GM12878 (cell line): ENCODE data around the gene FUT3.
A peak's percentile ranks its signal among the peaks of the same experiment; 100 is the strongest.

Experiments used
- BCL11A ChIP-seq: IDR thresholded peaks from 2 replicates; pipeline ENCODE4 v1.6.1; 2011; ENCODE audit warnings: low read depth, low read length
- BRCA1 ChIP-seq: IDR thresholded peaks from 2 replicates; pipeline ENCODE4 v1.6.1; 2011; ENCODE audit warnings: low read depth, low read length, improper control_type of control experiment
- CHD2 ChIP-seq: IDR thresholded peaks from 2 replicates; pipeline ENCODE4 v1.6.1; 2011; ENCODE audit warnings: low read depth, low read length, improper control_type of control experiment, borderline replicate concordance
- CTCF ChIP-seq, 3 experiments: IDR thresholded peaks in 2 of 3; conservative IDR thresholded peaks in 1 of 3; 2 replicates each; pipeline ENCODE4 v1.5.1; 2011; ENCODE audit warnings: low read depth in 3 of 3, low read length in 3 of 3, mild to moderate bottlenecking in 3 of 3, control low read depth in 2 of 3, moderate library complexity in 2 of 3, inconsistent platforms in 1 of 3, mixed read lengths in 1 of 3; ENCODE audit not compliant: control insufficient read depth in 2 of 3, insufficient read depth in 1 of 3; ENCODE audit errors: extremely low read depth in 1 of 3
- ETV6 ChIP-seq, 2 experiments: fragments of 450-650 bp in 1 of 2; IDR thresholded peaks in 1 of 2; conservative IDR thresholded peaks in 1 of 2; 2 replicates each; pipeline ENCODE4 v1.6.1; 2014; ENCODE audit warnings: antibody characterized with exemption in 1 of 2, borderline replicate concordance in 1 of 2, low read depth in 1 of 2, mild to moderate bottlenecking in 1 of 2, moderate library complexity in 1 of 2
- MYC ChIP-seq: IDR thresholded peaks from 2 replicates; pipeline ENCODE4 v1.6.1; 2011; ENCODE audit warnings: mild to moderate bottlenecking, low read length, moderate library complexity, inconsistent platforms; ENCODE audit not compliant: insufficient read depth, insufficient replicate concordance, insufficient read length, severe bottlenecking
- NRF1 ChIP-seq: conservative IDR thresholded peaks from 2 replicates; pipeline ENCODE4 v1.6.1; 2011; ENCODE audit warnings: mild to moderate bottlenecking, low read depth, low read length, improper control_type of control experiment
- POLR2A ChIP-seq: IDR thresholded peaks from 2 replicates; pipeline ENCODE4 v1.6.1; 2011; ENCODE audit warnings: low read depth, mild to moderate bottlenecking, low read length
- RCOR1 ChIP-seq: conservative IDR thresholded peaks from 2 replicates; pipeline ENCODE4 v1.6.1; 2012; ENCODE audit warnings: low read depth, low read length, improper control_type of control experiment
- SPI1 ChIP-seq: IDR thresholded peaks from 2 replicates; pipeline ENCODE4 v1.6.1; 2011; ENCODE audit warnings: low read depth, mild to moderate bottlenecking, low read length, moderate library complexity, borderline replicate concordance; ENCODE audit not compliant: insufficient read depth
- YY1 ChIP-seq: IDR thresholded peaks from 2 replicates; pipeline ENCODE4 v1.6.1; 2011; ENCODE audit warnings: low read depth, mild to moderate bottlenecking, low read length
- TF ChIP-seq, protein P1 (sequence below): IDR thresholded peaks from 2 replicates; pipeline ENCODE4 v1.6.1; 2012; ENCODE audit warnings: low read depth, low read length, improper control_type of control experiment
- TF ChIP-seq, protein P2 (sequence below): IDR thresholded peaks from 2 replicates; pipeline ENCODE4 v1.6.1; 2012; ENCODE audit warnings: low read length, inconsistent platforms

GRCh38 chr19:5889288-5889971 is 38.2 kb upstream of the FUT3 start:
- TF ChIP-seq CTCF (IDR thresholded peaks at IDR 0.05 in 2 of 3, conservative IDR thresholded peaks at IDR 0.05 in 1 of 3; ENCODE audit: control insufficient read depth in 2 of 3, extremely low read depth in 1 of 3, insufficient read depth in 1 of 3, low read depth in 3 of 3, low read length in 3 of 3): no peak
- peak; percentile 41; the same call in 1 of the 2 replicates for TF ChIP-seq POLR2A
- no peak for TF ChIP-seq YY1
- TF ChIP-seq BCL11A: no peak
- TF ChIP-seq BRCA1: no peak
- no peak for TF ChIP-seq MYC
- TF ChIP-seq, protein P1, sequence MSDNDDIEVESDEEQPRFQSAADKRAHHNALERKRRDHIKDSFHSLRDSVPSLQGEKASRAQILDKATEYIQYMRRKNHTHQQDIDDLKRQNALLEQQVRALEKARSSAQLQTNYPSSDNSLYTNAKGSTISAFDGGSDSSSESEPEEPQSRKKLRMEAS: no peak
- TF ChIP-seq SPI1: no peak
- no peak for TF ChIP-seq CHD2
- no peak for TF ChIP-seq NRF1
- no peak for TF ChIP-seq RCOR1
- TF ChIP-seq, protein P2, sequence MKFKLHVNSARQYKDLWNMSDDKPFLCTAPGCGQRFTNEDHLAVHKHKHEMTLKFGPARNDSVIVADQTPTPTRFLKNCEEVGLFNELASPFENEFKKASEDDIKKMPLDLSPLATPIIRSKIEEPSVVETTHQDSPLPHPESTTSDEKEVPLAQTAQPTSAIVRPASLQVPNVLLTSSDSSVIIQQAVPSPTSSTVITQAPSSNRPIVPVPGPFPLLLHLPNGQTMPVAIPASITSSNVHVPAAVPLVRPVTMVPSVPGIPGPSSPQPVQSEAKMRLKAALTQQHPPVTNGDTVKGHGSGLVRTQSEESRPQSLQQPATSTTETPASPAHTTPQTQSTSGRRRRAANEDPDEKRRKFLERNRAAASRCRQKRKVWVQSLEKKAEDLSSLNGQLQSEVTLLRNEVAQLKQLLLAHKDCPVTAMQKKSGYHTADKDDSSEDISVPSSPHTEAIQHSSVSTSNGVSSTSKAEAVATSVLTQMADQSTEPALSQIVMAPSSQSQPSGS: no peak
- TF ChIP-seq ETV6 (conservative IDR thresholded peaks at IDR 0.05 in 1 of 2, IDR thresholded peaks at IDR 0.05 in 1 of 2; ENCODE audit: borderline replicate concordance in 1 of 2, low read depth in 1 of 2): no peak
